GM21723 (cell line): ENCODE data around the gene TAX1BP1.
"Not testable (repeated sequence)": the region's sequence is repeated elsewhere in the genome, so short reads cannot be mapped to it uniquely, and the experiment has no call there.

Experiments used
- ATAC-seq: cut with Tn5 transposase; IDR thresholded peaks from one replicate; pipeline ENCODE4 v1.9.1; 2021; ENCODE audit warnings: mild to moderate bottlenecking, moderate library complexity; ENCODE audit not compliant: unreplicated experiment

The TAX1BP1 gene

DNA sequence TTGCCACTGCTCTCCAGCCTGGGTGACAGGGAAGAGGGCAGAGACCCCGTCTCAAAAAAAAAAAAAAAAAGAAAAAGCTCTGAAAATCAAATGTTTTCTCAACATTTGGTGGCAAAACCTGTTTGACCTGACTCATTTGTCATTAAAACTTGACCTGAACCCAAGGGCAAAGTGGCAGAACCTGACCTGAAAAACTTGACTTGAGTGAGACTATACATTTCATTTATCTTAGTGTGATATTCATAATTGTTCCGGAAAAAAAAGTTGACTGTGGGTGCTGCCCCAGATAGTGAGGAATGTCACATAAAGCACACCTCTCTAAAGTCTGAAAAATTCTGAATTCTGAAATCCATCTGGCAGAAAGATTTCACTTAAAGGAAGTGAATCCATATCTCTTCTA lies 2.3 kb upstream of the TAX1BP1 start:
- no peak for ATAC-seq

DNA sequence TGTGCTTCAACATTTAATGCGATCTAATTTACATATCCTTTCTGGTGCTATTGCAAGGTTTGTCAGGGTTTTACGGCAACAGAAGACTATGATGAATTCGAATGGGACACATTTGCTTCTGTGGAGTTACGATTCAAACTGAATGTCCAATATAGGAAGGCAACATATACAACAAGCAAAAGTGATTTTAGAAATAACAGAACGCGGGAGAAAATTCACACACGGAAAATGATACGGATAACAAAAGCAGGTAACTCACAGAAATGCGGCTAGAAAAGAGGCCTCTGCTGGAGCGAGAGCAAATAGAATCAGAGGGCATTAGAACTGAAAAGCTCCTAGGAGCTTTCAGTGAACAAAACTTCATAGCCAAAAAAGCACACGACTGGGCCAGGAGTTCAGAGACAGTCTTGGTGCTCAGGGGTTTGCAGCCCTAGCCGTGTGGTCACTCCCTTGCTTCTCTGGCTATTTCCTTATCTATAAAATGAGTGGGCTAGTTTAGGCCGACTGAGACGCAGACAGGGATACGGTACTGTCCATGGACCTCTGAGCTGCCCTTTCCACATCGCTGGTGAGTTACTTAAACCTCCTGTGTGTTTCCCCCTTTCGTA lies 557 bp upstream of the TAX1BP1 start:
- peak; percentile 43 for ATAC-seq

DNA sequence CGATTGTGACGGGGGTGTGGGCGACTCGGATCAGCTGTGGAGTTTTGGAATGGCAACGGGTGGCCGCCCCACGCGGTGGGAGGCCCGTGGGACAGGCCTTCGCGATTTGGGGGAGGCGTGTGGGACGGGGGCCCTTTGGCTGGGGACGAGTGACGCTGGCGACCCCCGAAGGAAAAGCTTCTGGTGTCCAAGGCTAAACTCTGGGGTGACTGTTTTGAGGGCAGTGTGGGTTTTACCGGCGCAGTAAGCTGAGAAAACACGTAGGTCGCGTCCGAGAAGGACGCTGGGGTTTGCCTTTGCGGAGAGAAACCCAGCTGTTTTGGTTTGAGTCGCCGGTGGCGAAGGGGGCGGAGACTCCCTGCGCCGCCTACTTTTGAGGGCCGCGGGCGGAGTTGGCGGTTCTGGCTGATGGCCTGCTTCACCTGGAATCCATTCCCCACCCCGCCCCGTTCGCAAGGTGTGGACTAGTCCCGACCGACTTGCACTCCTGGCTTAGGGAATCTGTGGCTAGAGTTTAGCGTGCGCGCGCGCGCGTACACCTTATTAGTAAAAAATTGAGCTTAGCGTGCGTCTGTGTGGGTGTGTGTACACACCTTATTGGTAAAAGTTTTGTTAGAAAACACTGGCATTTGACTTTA lies 606 bp downstream of the TAX1BP1 start:
- peak; percentile 76 for ATAC-seq

DNA sequence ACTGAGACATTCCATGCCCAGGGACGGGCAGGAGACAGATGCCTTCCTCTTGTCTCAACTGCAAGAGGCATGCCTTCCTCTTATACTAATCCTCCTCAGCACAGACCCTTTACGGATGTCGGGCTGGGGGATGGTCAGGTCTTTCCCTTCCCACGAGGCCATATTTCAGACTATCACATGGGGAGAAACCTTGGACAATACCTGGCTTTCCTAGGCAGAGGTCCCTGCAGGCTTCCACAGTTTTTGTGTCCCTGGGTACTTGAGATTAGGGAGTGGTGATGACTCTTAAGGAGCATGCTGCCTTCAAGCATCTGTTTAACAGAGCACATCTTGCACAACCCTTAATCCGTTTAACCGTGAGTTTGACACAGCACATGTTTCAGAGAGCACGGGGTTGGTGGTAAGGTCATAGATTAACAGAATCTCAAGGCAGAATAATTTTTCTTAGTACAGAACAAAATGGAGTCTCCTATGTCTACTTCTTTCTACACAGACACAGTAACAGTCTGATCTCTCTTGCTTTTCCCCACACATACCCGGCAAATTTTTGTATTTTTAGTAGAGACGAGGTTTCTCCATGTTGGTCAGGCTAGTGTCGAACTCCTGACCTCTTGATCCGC lies 2.2 kb downstream of the TAX1BP1 start:
- not testable (repeated sequence) for ATAC-seq

DNA sequence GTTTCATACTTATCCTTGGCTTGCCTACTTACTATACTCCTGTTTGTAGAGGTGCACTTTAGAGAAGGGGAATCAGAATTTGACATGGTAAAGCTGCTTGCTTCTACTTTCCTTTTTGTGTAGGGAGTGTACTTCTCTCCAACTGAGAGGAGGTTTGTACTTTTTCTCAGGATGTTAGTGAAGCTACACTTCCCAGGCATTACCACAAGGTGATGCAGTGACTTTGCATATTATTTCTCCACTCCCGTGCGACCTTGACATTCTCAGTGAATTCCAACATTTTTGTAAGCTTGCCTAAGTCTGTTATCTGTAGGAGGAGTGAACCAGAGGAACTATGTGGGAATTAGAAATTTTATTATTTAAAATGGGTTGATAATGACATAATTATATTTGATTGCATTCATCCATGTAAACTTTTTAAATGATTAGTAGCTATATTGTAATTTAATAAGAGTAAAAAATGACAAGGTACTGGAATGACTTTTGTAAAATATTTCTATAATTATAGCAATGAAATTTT lies 5.2 kb downstream of the TAX1BP1 start:
- no peak for ATAC-seq

DNA sequence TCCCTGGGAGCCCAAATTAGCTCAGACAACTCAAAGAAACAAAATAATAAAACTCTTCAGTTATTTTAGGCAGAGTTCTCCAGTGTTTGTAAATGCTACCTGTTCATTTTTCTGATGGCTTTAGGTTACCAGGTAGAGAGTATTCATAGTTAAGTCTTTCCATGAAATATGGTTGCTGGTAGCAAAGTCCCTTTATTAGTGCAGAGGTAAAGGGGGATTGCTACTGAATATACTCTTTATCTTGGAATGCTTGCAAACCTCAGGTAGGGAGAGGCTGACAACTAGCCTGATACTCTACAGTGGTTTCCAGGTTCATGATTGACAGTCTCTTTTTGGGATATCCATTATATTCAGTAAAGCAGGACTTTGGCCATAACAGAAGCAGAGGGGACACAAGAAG lies 6.5 kb downstream of the TAX1BP1 start:
- no peak for ATAC-seq

DNA sequence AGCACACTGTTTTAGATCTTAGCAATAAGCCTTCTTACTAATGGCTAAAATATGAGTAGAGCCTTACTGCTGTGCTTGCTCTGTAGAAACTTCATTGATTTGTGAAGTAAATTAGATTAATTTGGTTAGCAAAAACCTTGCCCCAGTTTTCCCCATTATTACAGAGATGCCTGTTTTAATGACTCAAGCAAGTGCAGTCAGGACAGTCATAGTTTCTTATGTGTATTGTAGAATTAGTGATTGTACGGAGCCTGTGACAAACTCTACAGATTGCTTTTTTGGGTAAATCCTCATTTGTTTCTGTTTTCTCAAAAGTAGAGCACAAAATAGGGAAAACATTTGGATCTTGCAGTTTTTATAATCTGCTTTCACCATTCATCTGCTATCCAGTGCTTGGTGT lies 7.0 kb downstream of the TAX1BP1 start:
- no peak for ATAC-seq

DNA sequence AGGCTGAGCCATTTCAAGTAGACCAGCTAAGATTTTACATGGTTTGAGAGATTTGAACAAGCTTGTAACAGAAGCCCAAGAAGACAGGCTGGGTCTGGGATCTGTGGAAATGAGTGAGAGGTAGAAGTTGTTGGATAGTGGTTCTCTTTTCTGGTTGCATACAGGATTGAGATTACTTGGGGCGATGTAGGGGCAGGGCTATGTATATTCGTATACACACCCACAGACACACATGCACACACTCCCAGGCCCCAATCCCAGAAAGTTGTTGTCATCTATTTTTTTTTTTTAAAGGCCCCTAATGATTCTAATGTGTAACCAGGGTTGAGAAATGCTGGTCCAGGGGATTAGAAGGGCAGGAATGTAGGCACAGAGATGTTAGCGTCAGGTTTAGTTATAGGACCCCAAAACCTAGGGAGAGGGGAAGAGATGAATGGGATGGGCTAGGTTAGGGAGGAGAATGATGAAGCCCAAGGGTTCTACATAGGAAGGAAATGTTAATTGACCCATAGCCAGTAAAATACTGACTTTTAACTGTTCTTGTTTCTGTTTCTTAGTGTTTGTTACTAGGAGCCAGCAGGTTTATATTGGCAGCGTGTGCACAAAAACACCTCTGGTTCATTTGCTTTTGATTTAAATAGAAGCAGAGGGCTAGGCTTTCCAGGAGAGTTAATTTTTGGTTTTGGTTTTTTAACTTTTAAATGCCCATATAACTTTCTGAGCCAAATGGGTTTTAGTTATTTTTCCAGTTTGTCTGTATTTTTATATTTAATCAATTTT lies 7.8 kb downstream of the TAX1BP1 start:
- ATAC-seq: no peak

DNA sequence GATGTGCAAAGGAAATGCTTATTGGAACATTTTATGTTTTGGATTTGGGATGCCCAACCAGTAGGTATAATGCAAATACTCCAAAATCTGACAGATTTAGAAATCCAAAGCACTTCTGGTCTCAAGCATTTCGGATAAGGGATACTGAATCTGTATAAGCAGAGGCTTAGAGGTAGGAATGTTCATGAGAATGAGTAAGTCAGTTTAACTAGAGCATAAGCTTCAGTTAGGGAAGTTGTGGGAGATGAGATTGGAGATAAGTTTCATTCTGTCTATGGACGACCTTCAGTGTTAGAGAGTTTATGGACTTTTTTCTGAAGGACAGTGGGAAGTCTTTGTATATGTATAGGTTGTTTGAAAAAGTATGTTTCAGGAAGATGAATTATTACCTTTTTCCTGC lies 10.4 kb downstream of the TAX1BP1 start:
- no peak for ATAC-seq

DNA sequence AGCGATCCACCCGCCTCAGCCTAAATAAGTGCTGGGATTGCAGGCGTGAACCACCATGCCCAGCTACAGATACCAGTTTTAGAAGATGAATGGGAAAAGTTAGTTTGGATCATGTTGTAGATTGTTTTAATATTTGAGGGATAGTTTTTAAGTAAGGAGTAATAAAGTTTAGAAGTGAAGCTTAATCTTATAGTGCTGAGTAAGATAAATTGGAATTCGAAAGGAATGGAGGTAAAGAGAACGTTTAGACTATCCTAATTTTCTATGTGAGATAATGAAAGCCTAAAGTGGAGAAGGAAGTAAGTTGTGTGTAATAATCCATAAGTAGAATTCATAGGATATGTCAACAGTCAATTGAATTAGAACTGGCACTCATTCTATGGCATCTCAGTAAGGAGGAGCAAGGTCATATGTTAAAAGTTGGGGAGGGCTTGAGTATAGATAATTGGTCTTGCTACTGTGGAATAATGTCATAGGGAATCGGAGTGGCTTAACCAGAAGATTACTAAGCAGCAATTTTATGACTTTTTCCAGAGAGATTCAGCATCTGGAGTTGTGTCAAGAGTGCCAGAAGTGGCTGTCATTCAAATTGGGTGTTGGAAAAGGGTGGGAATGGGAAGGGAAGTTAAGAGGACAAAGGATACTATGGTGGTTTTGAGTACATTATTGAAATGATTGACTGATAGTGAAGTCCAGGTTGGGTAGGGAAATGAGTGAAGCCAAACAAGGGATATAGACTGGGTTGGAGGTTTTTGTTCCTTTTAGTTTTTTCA lies 12.1 kb downstream of the TAX1BP1 start:
- ATAC-seq: no peak

DNA sequence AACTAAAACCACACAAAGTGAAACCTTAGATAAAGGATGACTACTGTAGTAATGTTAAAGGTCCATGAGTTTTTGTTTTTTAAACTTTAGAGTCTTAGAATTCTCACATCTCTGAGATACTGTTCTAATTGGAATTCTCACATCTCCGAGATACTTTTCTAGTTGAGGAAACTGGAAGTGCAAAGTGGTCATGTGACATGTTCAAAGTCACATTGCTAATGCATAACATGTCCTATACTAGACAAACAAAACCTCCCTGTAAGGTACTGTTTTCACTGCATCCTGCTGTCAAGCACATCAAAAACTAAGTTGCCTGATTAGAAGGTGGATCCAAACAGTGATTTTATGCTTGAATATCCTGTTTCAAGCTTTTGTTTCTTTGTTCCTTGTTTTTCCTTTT lies 13.9 kb downstream of the TAX1BP1 start:
- ATAC-seq: no peak

DNA sequence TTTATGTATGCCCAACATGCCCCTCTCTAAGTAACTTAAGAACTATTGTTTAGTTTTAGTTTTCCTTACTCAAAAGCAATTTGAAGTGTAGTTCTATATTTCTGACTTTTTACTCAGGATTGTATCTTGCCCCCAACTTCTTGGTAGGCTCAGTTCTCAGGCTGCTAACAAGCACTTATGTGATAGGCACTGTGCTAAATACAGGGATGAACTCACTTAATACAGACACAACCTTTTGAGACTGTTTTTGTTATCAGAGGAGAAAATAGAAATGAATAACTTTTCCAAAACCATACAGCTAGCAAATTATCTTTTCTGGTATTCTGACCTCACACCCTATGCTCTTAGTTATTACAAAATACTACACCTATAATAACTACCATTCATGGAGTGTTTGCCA lies 16.3 kb downstream of the TAX1BP1 start:
- no peak for ATAC-seq

DNA sequence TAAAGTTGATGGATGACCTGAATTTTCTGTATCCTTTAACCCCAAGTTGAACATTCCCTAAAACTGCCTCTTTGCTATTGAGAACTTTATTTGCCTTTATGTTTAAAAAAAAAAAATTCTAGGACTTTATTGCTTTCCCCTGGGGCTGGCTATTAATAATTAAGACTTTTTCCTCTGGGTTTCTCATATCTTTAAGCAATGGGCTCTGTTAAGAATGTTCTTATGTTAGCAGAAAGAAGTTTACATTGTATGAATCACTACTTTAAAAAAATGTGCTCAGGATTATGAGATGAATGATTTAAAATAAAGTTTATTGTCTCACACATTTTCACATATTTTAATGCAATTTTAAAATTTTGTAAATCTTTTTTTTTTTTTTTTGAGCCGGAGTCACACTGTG lies 19.5 kb downstream of the TAX1BP1 start:
- ATAC-seq: no peak

DNA sequence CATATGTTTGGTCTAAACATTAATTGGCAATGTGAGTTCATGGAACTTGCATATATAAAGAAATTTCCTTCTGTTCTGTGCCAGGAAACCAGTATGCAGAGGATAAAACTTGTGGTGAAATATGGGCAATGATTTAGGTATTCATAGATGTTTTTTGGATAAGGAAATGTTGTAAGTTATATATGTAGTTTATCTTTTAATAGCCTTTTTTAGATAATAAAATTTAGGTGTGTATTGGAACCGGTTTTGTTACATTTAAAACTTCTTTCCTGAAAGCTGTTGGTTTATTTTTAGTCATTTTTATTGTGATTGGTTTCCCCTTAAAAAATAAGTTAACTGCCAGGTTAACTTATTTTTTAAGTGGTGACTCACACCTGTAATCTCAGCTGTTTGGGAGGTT lies 22.1 kb downstream of the TAX1BP1 start:
- ATAC-seq: no peak

DNA sequence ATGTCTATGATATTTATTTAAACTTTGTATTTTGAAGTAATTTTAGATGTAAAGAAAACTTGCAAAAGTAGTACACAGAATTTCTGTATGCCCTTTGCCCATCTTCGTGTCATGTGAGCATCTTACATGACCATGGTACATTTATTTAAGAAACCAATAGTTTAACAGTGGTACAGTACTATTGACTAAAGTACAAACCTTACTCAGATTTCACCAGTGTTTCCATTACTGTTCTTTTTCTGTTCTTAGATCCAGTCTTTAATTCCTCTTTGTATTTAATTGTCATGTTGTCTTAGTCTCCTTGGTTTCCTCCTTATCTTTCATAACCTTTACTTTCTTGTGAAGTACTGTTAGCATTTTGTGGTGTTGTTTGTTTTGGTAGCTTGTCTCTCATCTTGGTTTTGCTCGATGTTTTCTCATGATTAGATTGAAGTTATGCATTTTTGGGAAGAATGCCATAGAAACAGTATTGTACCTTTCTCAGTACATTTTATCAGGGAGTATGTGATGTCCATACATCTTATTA lies 24.1 kb downstream of the TAX1BP1 start:
- no peak for ATAC-seq

DNA sequence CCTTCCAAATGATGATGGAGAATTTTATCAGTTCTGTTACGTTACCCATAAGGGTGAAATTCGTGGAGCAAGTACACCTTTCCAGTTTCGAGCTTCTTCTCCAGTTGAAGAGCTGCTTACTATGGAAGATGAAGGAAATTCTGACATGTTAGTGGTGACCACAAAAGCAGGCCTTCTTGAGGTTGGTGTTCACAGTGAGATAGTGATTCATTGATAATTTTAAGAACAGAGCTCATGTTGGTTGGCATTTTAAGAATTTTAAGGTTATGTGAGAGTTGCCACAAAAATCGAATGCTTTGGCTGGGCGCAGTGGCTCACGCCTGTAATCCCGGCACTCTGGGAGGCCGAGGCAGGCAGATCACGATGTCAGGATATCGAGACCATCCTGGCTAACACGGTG lies 25.9 kb downstream of the TAX1BP1 start:
- no peak for ATAC-seq

DNA sequence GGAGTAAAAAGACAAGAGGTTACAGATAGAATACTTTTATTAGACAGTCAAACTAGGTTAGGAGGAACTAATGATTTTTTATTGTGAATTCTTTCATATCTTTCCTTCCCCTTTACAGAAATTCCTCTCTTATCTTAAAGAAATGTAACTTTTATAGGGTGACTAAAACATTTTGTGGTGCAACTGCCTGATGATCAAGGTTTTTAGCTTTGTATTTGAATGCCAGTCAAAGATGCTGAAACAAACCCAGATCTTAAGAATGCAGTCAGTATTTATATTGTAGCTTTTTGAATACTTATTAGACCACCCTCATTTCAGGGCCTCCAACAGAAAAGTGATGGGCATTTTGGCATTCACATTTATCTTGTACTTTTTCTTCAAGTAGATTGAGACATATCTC lies 27.4 kb downstream of the TAX1BP1 start:
- ATAC-seq: no peak

DNA sequence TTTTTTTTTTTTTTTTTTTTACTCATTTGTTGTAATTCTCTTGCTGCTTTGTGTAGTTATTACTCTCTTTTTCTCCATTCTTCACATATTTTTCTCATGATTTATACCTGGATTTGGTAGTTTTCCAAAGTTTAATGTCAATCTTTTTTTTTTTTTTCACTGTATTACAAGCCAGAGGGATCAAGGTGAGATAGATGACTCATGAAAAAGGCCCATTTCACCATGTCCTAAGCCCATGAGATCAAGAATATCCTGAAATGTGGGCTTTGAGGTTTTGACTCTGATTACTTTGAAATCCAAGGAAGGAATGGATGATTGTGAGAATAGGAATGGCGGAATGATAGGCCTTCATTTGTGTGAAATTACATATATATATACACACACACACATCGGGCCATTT lies 31.1 kb downstream of the TAX1BP1 start:
- ATAC-seq: no peak

DNA sequence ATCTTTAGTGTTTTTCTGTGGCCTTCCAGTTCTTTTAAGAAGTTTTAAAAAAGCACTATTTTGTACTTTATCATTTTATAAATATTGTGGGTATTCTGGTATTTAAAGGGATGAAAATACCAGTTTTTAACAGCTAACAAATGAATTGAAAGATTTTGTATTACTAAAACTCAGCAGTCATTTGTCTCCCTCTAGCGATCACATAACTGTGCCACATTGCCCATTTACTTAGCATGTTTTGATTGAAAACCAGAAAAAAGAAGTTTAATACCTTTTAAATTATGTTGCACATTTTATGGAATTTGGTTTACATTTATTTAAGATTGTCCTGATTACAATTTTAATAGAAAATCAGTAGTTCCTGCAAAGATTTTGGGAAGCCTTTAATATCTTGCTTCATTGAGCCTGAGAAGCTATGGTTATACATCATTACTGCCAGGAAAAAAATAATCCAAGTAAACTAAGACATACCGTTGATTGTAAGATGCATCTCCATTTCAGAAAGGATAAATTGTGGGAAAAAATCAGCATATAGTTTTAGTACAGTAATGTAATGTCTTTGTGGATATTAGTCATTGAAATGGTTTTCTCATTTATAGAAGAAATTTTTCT lies 34.9 kb downstream of the TAX1BP1 start:
- ATAC-seq: no peak

DNA sequence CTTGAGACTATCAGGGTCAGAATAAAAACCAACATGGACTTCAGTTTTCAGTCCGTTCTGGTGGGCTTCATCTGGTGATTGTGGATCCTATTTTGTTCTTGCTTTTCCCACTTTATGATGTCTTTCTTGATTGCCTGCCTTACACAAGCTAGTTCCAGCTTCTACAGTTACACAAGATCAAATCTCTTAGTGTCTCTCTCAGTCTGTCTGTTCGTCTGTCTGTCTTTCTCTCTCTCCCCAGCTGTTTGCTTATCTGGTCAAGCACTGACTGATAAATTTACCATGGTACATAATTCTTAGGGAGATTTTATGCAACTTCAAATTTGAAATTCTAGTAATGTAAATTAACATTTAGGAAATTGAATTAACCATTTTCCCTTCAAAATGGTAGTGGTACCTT lies 35.8 kb downstream of the TAX1BP1 start:
- no peak for ATAC-seq
